GM12892 (cell line): ENCODE results near the gene CDC23.

Source experiments
- POLR2A ChIP-seq: IDR thresholded peaks from 2 replicates; pipeline ENCODE4 v1.6.1; 2011; ENCODE audit warnings: low read depth, low read length, control low read depth
- TAF1 ChIP-seq: IDR thresholded peaks from 2 replicates; pipeline ENCODE4 v1.6.1; 2011; ENCODE audit warnings: low read depth, mild to moderate bottlenecking, control low read depth, low read length, borderline replicate concordance

DNA sequence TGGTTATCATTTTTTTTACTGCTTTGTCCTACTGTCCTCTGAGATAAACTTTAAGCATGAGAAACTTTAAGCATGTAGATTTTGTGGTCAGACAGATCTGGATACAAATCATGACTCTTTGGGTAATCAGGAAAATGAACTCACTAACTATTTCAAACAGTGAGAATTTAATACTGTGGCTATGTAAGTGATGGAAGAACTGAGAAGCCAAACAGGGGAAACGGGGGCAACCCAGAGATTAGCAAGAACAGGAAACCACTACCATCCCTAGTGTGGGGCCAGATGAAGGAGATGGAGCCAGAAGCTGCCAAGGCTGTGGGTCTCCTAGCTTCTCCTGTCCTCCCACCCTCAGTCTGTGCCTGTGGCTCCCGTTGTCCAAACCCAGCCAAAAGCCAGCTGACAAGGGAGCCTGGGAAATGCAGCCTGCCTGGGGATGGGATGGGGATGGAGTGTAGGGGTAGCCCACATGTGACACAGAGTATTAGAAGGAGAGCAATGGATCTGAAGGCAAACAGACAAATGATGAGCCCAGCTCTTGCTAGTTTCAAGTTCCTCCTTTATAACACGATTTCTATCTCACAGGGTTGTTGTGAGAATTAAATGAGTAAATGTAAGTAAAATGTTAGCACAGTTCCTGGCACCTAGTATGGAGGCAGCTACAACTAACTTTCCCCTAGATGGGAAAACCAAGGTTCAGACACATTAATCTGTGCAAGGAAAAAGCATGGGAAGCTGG, 27.7 kb upstream of the CDC23 start:
- no peak for TF ChIP-seq POLR2A
- TF ChIP-seq TAF1, result no peak
